ENCODE data around the gene HACD2.
A peak's percentile ranks its signal among the peaks of the same experiment; 100 is the strongest.

HACD2 gene

GRCh38 chr3:123469323-123469995, 115.4 kb downstream of the HACD2 start:
- Histone ChIP-seq H3K4me3 (ENCODE audit: insufficient read depth in 1 of 2, low read depth in 1 of 2, low read length in 2 of 2) (no peak overlapping the region), H3K4ac (ENCODE audit: low read depth in 1 of 2, low read length in 2 of 2) (no peak overlapping the region), H3K27me3 (ENCODE audit: control insufficient read depth in 1 of 2, insufficient read depth in 1 of 2, low read length in 2 of 2) (peaks cover 65 to 73% of the 10 kb centered on the region in 2 experiments), H3K18ac (ENCODE audit: low read depth in 1 of 2, low read length in 2 of 2) (no peak overlapping the region), H4K8ac (ENCODE audit: low read length) (no peak overlapping the region), H3K4me2 (ENCODE audit: low read length, poor library complexity, severe bottlenecking) (no peak overlapping the region), H2BK5ac (ENCODE audit: low read depth, low read length, poor library complexity, severe bottlenecking) (no peak overlapping the region), H3K4me1 (ENCODE audit: control insufficient read depth, insufficient read depth, low read depth, low read length) (peaks cover 8% of the 10 kb centered on the region), H2BK120ac (ENCODE audit: low read depth, low read length) (no peak overlapping the region), H2BK15ac (ENCODE audit: low read depth, poor library complexity, severe bottlenecking) (no peak overlapping the region), H3K23ac (ENCODE audit: low read length in 2 of 2) (peak overlapping the region in 1 of 2 experiments; percentile 37), H3K14ac (ENCODE audit: low read length in 2 of 2) (no peak overlapping the region), H3K79me1 (replicated peaks; ENCODE audit: low read length, poor library complexity, severe bottlenecking) (no peaks in the 10 kb centered on the region), H3K9ac (ENCODE audit: low read length) (no peak overlapping the region), H2AFZ (ENCODE audit: low read depth, low read length) (no peak overlapping the region), H3K9me3 (ENCODE audit: control insufficient read depth, low read length) (no peaks in the 10 kb centered on the region), H3K27ac (ENCODE audit: low read length, poor library complexity, severe bottlenecking) (no peak overlapping the region), H2AK5ac (ENCODE audit: low read length, severe bottlenecking) (no peak overlapping the region), H4K91ac (ENCODE audit: low read length) (no peak overlapping the region), H3K36me3 (ENCODE audit: control insufficient read depth in 1 of 2, insufficient read depth in 2 of 2, low read depth in 1 of 2, low read length in 2 of 2) (no peaks in the 10 kb centered on the region), H2BK12ac (ENCODE audit: low read length in 2 of 2) (no peak overlapping the region)
- no peak for DNase-seq
- 83% methylated on average over 10 of the region's 11 CpGs for WGBS

GRCh38 chr3:123467046-123467445, 117.8 kb downstream of the HACD2 start:
- no peak overlapping the region for H3K18ac ChIP-seq (ENCODE audit: low read depth in 1 of 2, low read length in 2 of 2)
- H3K4me1 ChIP-seq (ENCODE audit: control insufficient read depth, insufficient read depth, low read depth, low read length): peaks cover 8% of the 10 kb centered on the region
- H2BK12ac ChIP-seq (ENCODE audit: low read length in 2 of 2): no peak overlapping the region
- H3K9me3 ChIP-seq (ENCODE audit: control insufficient read depth, low read length): no peaks in the 10 kb centered on the region
- H3K4me2 ChIP-seq (ENCODE audit: low read length, poor library complexity, severe bottlenecking): peak overlapping the region; percentile 18
- H3K4me3 ChIP-seq (ENCODE audit: insufficient read depth in 1 of 2, low read depth in 1 of 2, low read length in 2 of 2): no peak overlapping the region
- no peak overlapping the region for H3K4ac ChIP-seq (ENCODE audit: low read depth in 1 of 2, low read length in 2 of 2)
- H3K27me3 ChIP-seq (ENCODE audit: control insufficient read depth in 1 of 2, insufficient read depth in 1 of 2, low read length in 2 of 2): peaks cover 71 to 85% of the 10 kb centered on the region in 2 experiments
- H2BK120ac ChIP-seq (ENCODE audit: low read depth, low read length): no peak overlapping the region
- H2BK5ac ChIP-seq (ENCODE audit: low read depth, low read length, poor library complexity, severe bottlenecking): no peak overlapping the region
- DNase-seq: no peak
- no peak overlapping the region for H2AK5ac ChIP-seq (ENCODE audit: low read length, severe bottlenecking)
- no peak overlapping the region for H4K8ac ChIP-seq (ENCODE audit: low read length)
- H3K14ac ChIP-seq (ENCODE audit: low read length in 2 of 2): no peak overlapping the region
- H2BK15ac ChIP-seq (ENCODE audit: low read depth, poor library complexity, severe bottlenecking): no peak overlapping the region
- H3K23ac ChIP-seq (ENCODE audit: low read length in 2 of 2): no peak overlapping the region
- WGBS: 75% methylated on average over 5 of the region's 5 CpGs
- H3K9ac ChIP-seq (ENCODE audit: low read length): no peak overlapping the region
- H4K91ac ChIP-seq (ENCODE audit: low read length): no peak overlapping the region
- no peaks in the 10 kb centered on the region for H3K79me1 ChIP-seq (replicated peaks; ENCODE audit: low read length, poor library complexity, severe bottlenecking)
- H2AFZ ChIP-seq (ENCODE audit: low read depth, low read length): no peak overlapping the region
- H3K36me3 ChIP-seq (ENCODE audit: control insufficient read depth in 1 of 2, insufficient read depth in 2 of 2, low read depth in 1 of 2, low read length in 2 of 2): no peaks in the 10 kb centered on the region
- no peak overlapping the region for H3K27ac ChIP-seq (ENCODE audit: low read length, poor library complexity, severe bottlenecking)

GRCh38 chr3:123464211-123464610, 120.6 kb downstream of the HACD2 start:
- WGBS: 66% methylated on average over 7 of the region's 7 CpGs
- no peak overlapping the region for H3K4ac ChIP-seq (ENCODE audit: low read depth in 1 of 2, low read length in 2 of 2)
- no peak overlapping the region for H3K23ac ChIP-seq (ENCODE audit: low read length in 2 of 2)
- no peaks in the 10 kb centered on the region for H3K36me3 ChIP-seq (ENCODE audit: control insufficient read depth in 1 of 2, insufficient read depth in 2 of 2, low read depth in 1 of 2, low read length in 2 of 2)
- no peak overlapping the region for H2BK5ac ChIP-seq (ENCODE audit: low read depth, low read length, poor library complexity, severe bottlenecking)
- H2BK120ac ChIP-seq (ENCODE audit: low read depth, low read length): no peak overlapping the region
- no peak for DNase-seq
- H3K18ac ChIP-seq (ENCODE audit: low read depth in 1 of 2, low read length in 2 of 2): no peak overlapping the region
- H2AFZ ChIP-seq (ENCODE audit: low read depth, low read length): no peak overlapping the region
- H2BK12ac ChIP-seq (ENCODE audit: low read length in 2 of 2): no peak overlapping the region
- H3K79me1 ChIP-seq (replicated peaks; ENCODE audit: low read length, poor library complexity, severe bottlenecking): no peaks in the 10 kb centered on the region
- no peak overlapping the region for H4K91ac ChIP-seq (ENCODE audit: low read length)
- peaks cover 8% of the 10 kb centered on the region for H3K4me1 ChIP-seq (ENCODE audit: control insufficient read depth, insufficient read depth, low read depth, low read length)
- no peak overlapping the region for H3K27ac ChIP-seq (ENCODE audit: low read length, poor library complexity, severe bottlenecking)
- H2AK5ac ChIP-seq (ENCODE audit: low read length, severe bottlenecking): no peak overlapping the region
- no peak overlapping the region for H3K14ac ChIP-seq (ENCODE audit: low read length in 2 of 2)
- no peak overlapping the region for H3K4me3 ChIP-seq (ENCODE audit: insufficient read depth in 1 of 2, low read depth in 1 of 2, low read length in 2 of 2)
- no peak overlapping the region for H3K9ac ChIP-seq (ENCODE audit: low read length)
- H3K27me3 ChIP-seq (ENCODE audit: control insufficient read depth in 1 of 2, insufficient read depth in 1 of 2, low read length in 2 of 2): peaks cover 61 to 82% of the 10 kb centered on the region in 2 experiments
- H3K4me2 ChIP-seq (ENCODE audit: low read length, poor library complexity, severe bottlenecking): no peak overlapping the region
- no peak overlapping the region for H4K8ac ChIP-seq (ENCODE audit: low read length)
- H2BK15ac ChIP-seq (ENCODE audit: low read depth, poor library complexity, severe bottlenecking): no peak overlapping the region
- H3K9me3 ChIP-seq (ENCODE audit: control insufficient read depth, low read length): no peaks in the 10 kb centered on the region

- no peak overlapping the region for H2BK15ac ChIP-seq (ENCODE audit: low read depth, poor library complexity, severe bottlenecking)
- no peaks in the 10 kb centered on the region for H3K79me1 ChIP-seq (replicated peaks; ENCODE audit: low read length, poor library complexity, severe bottlenecking)
- no peak overlapping the region for H3K18ac ChIP-seq (ENCODE audit: low read depth in 1 of 2, low read length in 2 of 2)
- no peak overlapping the region for H4K91ac ChIP-seq (ENCODE audit: low read length)
- DNase-seq: no peak
- no peak overlapping the region for H2AK5ac ChIP-seq (ENCODE audit: low read length, severe bottlenecking)
- peaks cover 71 to 80% of the 10 kb centered on the region in 2 experiments for H3K27me3 ChIP-seq (ENCODE audit: control insufficient read depth in 1 of 2, insufficient read depth in 1 of 2, low read length in 2 of 2)
- H3K4me2 ChIP-seq (ENCODE audit: low read length, poor library complexity, severe bottlenecking): no peak overlapping the region
- no peak overlapping the region for H3K23ac ChIP-seq (ENCODE audit: low read length in 2 of 2)
- H3K27ac ChIP-seq (ENCODE audit: low read length, poor library complexity, severe bottlenecking): no peak overlapping the region
- no peak overlapping the region for H3K4me3 ChIP-seq (ENCODE audit: insufficient read depth in 1 of 2, low read depth in 1 of 2, low read length in 2 of 2)
- no peaks in the 10 kb centered on the region for H3K36me3 ChIP-seq (ENCODE audit: control insufficient read depth in 1 of 2, insufficient read depth in 2 of 2, low read depth in 1 of 2, low read length in 2 of 2)
- H3K9ac ChIP-seq (ENCODE audit: low read length): no peak overlapping the region
- no peaks in the 10 kb centered on the region for H3K9me3 ChIP-seq (ENCODE audit: control insufficient read depth, low read length)
- 48% methylated on average over 8 of the region's 8 CpGs for WGBS
- H2BK12ac ChIP-seq (ENCODE audit: low read length in 2 of 2): no peak overlapping the region
- no peaks in the 10 kb centered on the region for H3K4me1 ChIP-seq (ENCODE audit: control insufficient read depth, insufficient read depth, low read depth, low read length)
- H2BK5ac ChIP-seq (ENCODE audit: low read depth, low read length, poor library complexity, severe bottlenecking): no peak overlapping the region
- no peak overlapping the region for H2BK120ac ChIP-seq (ENCODE audit: low read depth, low read length)
- no peak overlapping the region for H3K14ac ChIP-seq (ENCODE audit: low read length in 2 of 2)
- H2AFZ ChIP-seq (ENCODE audit: low read depth, low read length): no peak overlapping the region
- no peak overlapping the region for H4K8ac ChIP-seq (ENCODE audit: low read length)
- H3K4ac ChIP-seq (ENCODE audit: low read depth in 1 of 2, low read length in 2 of 2): no peak overlapping the region
These were observed 125.0 kb downstream of the HACD2 start for GRCh38 chr3:123459862-123460261.

Measured in mesenchymal stem cell (in vitro differentiated cells and primary cell).